Endodermal cell (in vitro differentiated cells): ENCODE results near the gene ANO7. TPM values are rescaled to one million over a fixed set of nuclear protein-coding genes. Genes with fewer than 3 reads are reported as not detected.

Experiments used
- DNase-seq: peaks from one replicate; pipeline ENCODE4 v3.0.0-alpha.2; 2017
- H3K27ac ChIP-seq: 2 replicates; pipeline ENCODE4 v1.5.1; 2013; ENCODE audit warnings: mild to moderate bottlenecking, low read depth, low read length, moderate library complexity
- H3K27me3 ChIP-seq: 2 replicates; pipeline ENCODE4 v1.6.1; 2013; ENCODE audit warnings: mild to moderate bottlenecking, low read length, moderate library complexity; ENCODE audit not compliant: insufficient read depth, control insufficient read depth, poor library complexity, severe bottlenecking
- H3K36me3 ChIP-seq: 2 replicates; pipeline ENCODE4 v1.7.0; 2013; ENCODE audit warnings: mild to moderate bottlenecking, low read length, moderate library complexity; ENCODE audit not compliant: control insufficient read depth, insufficient read depth
- H3K4me1 ChIP-seq: one replicate; pipeline ENCODE4 v1.7.0; 2013; ENCODE audit warnings: low read length; ENCODE audit not compliant: control insufficient read depth, insufficient read depth
- H3K4me3 ChIP-seq: 2 replicates; pipeline ENCODE4 v1.5.1; 2013; ENCODE audit warnings: mild to moderate bottlenecking, low read length, moderate library complexity
- H3K9ac ChIP-seq: 2 replicates; pipeline ENCODE4 v1.6.1; 2013; ENCODE audit warnings: mild to moderate bottlenecking, low read length, moderate library complexity; ENCODE audit not compliant: poor library complexity, severe bottlenecking; ENCODE audit errors: extremely low read depth
- H3K9me3 ChIP-seq: 2 replicates; pipeline ENCODE4 v1.6.1; 2013; ENCODE audit warnings: mild to moderate bottlenecking, low read length, moderate library complexity; ENCODE audit not compliant: control insufficient read depth
- H3K27ac Mint-ChIP-seq: 2 replicates; pipeline ENCODE4 v1.8.0; 2020; ENCODE audit warnings: mixed read lengths
- H3K27me3 Mint-ChIP-seq: 2 replicates; pipeline ENCODE4 v1.8.0; 2021; ENCODE audit warnings: mild to moderate bottlenecking, mixed read lengths; ENCODE audit not compliant: insufficient read depth
- H3K36me3 Mint-ChIP-seq: 2 replicates; pipeline ENCODE4 v1.8.0; 2020; ENCODE audit warnings: low read depth, mixed read lengths
- H3K4me1 Mint-ChIP-seq: 2 replicates; pipeline ENCODE4 v1.8.0; 2020; ENCODE audit warnings: mixed read lengths
- H3K4me3 Mint-ChIP-seq: 2 replicates; pipeline ENCODE4 v1.8.0; 2020; ENCODE audit warnings: mild to moderate bottlenecking, moderate library complexity, mixed read lengths
- H3K9me3 Mint-ChIP-seq: 2 replicates; pipeline ENCODE4 v1.8.0; 2020; ENCODE audit warnings: mild to moderate bottlenecking, mixed read lengths
- WGBS, 2 experiments: methylation state at CpG; one replicate each; pipeline versions ENCODE4 v1.1.5 to v1.1.7; 2013; ENCODE audit warnings: missing lambda C conversion rate in 2 of 2, mixed read lengths in 1 of 2; ENCODE audit not compliant: insufficient coverage in 1 of 2, insufficient read length in 1 of 2; 5-methylcytosine and 5-hydroxymethylcytosine counted together
- total RNA-seq, 2 donors: library from RNA; stranded (reverse); fragmentation: NEBNext Ultra II Directional in 1 of 2; extraction: Animal tissue kit (Norgen Biotek cat#: 25700) in 1 of 2; gene quantifications; 2 replicates in 1 of 2; 3 replicates in 1 of 2; pipeline ENCODE4 v1.2.1, GENCODE V29; 2021
- TF ChIP-seq, protein P1 (sequence below): fragments of 200-600 bp; sonication (generic); conservative IDR thresholded peaks from 2 replicates; pipeline ENCODE4 v1.5.0; 2021; ENCODE audit warnings: antibody characterized with exemption, mild to moderate bottlenecking

The ANO7 gene
- total RNA-seq, 2 donors from 2014 or later: 8.1 to 8.5 TPM

DNA sequence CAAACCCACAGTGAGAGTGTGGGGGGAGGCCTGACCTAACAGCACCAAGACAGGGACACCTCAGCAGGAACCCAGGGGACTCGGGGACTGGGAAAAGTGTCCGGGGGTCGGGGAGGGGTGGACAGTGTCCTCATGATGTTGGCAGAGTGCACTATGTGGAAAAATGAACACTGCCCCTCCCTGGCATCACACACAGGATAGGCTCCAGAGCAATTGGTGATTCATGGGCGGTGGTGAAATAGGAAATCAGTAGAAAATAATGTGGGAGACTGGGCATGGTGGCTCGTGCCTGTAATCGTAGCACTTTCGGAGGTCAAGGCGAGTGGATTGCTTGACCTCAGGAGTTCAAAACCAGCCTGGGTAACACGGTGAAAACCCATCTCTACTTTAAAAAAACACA lies 3.6 kb upstream of the ANO7 start:
- Histone ChIP-seq H3K27me3 (no peaks in the 10 kb centered on the region), H3K4me1 (peaks cover 6% of the 10 kb centered on the region), H3K27ac (no peak overlapping the region), H3K9me3 (no peaks in the 10 kb centered on the region), H3K4me3 (no peak overlapping the region), H3K36me3 (no peaks in the 10 kb centered on the region), H3K9ac (no peak overlapping the region)
- TF ChIP-seq, protein P1, sequence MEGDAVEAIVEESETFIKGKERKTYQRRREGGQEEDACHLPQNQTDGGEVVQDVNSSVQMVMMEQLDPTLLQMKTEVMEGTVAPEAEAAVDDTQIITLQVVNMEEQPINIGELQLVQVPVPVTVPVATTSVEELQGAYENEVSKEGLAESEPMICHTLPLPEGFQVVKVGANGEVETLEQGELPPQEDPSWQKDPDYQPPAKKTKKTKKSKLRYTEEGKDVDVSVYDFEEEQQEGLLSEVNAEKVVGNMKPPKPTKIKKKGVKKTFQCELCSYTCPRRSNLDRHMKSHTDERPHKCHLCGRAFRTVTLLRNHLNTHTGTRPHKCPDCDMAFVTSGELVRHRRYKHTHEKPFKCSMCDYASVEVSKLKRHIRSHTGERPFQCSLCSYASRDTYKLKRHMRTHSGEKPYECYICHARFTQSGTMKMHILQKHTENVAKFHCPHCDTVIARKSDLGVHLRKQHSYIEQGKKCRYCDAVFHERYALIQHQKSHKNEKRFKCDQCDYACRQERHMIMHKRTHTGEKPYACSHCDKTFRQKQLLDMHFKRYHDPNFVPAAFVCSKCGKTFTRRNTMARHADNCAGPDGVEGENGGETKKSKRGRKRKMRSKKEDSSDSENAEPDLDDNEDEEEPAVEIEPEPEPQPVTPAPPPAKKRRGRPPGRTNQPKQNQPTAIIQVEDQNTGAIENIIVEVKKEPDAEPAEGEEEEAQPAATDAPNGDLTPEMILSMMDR: no peak
- Mint-ChIP-seq H3K4me3 (no peak overlapping the region), H3K36me3 (peaks cover 6% of the 10 kb centered on the region), H3K9me3 (no peaks in the 10 kb centered on the region), H3K4me1 (peaks cover 4% of the 10 kb centered on the region), H3K27ac (no peak overlapping the region), H3K27me3 (no peaks in the 10 kb centered on the region)
- no peak for DNase-seq
- 77 to 82% methylated on average over 6 to 9 of the region's 9 CpGs for WGBS, 2 experiments

DNA sequence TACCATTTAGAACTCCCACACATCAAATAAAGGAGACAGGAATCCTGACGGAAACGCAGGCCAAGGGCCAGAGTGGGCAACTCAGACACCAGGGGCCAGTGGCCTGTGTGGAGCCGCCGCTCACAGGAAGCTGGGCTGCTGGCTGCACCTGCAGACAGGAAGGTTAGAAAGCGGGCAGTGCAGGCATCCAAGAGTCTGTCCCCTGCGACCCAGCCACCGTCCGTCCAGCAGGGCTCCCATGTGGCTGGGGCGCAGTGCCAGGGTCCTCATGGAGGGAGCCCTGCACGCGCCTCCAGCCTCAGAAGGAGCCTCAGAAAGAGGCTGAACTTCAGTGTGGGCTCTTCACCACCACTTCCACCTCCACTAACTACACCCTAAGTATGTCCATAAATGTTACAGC lies 2.5 kb upstream of the ANO7 start:
- peaks cover 6% of the 10 kb centered on the region for H3K4me1 ChIP-seq
- no peak overlapping the region for H3K4me3 Mint-ChIP-seq
- no peaks in the 10 kb centered on the region for H3K36me3 Mint-ChIP-seq
- H3K9me3 Mint-ChIP-seq: no peaks in the 10 kb centered on the region
- no peaks in the 10 kb centered on the region for H3K9me3 ChIP-seq
- H3K9ac ChIP-seq: no peak overlapping the region
- no peak overlapping the region for H3K27ac ChIP-seq
- H3K27me3 Mint-ChIP-seq: no peaks in the 10 kb centered on the region
- 90 to 100% methylated on average over 4 to 11 of the region's 11 CpGs for WGBS, 2 experiments
- no peak overlapping the region for H3K27ac Mint-ChIP-seq
- H3K27me3 ChIP-seq: no peaks in the 10 kb centered on the region
- H3K4me1 Mint-ChIP-seq: peaks cover 4% of the 10 kb centered on the region
- H3K36me3 ChIP-seq: no peaks in the 10 kb centered on the region
- TF ChIP-seq, protein P1: no peak
- DNase-seq: no peak
- no peak overlapping the region for H3K4me3 ChIP-seq

DNA sequence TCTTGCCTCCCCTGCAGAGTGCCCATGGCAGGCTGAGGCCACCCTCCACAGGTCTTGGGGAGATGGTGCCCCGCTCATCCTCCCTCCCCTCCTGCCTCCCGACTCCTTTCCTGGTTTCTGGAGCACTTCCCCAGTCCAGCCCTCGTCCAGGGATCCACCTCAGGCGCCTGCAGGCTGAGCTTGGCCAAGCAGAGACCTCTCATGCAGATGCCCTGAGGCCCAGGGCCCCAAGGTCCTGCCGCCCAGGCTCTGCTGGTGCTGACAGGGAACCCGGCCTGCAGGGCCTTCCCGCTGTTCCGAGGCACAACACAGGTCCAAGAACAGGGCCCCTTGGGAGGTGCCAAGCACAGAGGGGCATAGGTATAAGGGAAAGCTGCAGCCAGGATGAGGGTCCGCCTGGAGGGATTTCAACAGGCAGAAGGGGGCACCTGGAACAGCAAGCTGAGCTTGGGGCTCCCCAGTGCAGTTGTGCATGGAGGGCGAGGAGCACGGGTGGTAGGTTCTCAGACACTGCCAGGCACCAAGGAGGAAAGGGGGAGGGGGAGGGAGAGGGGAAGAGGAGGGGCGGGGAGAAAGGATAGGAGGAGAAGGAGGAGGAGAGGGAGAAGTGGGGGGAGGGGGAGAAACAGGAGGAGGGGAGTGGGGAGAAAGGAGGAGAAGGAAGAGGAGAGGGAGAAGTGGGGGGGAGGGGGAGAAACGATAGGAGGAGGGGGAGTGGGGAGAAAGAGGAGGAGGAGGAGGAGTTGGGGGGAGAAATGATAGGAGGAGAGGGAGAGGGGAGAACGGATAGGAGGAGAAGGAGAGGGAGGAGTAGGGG lies 1.2 kb upstream of the ANO7 start:
- no peaks in the 10 kb centered on the region for H3K36me3 ChIP-seq
- H3K27me3 ChIP-seq: no peaks in the 10 kb centered on the region
- Mint-ChIP-seq H3K4me3 (no peak overlapping the region), H3K27me3 (no peaks in the 10 kb centered on the region), H3K9me3 (no peaks in the 10 kb centered on the region), H3K27ac (no peak overlapping the region), H3K4me1 (peaks cover 4% of the 10 kb centered on the region), H3K36me3 (no peaks in the 10 kb centered on the region)
- peak; percentile 53 for DNase-seq
- H3K9me3 ChIP-seq: no peaks in the 10 kb centered on the region
- 60 to 76% methylated on average over 7 to 14 of the region's 14 CpGs for WGBS, 2 experiments
- H3K4me1 ChIP-seq: peaks cover 6% of the 10 kb centered on the region
- H3K9ac ChIP-seq: no peak overlapping the region
- H3K4me3 ChIP-seq: no peak overlapping the region
- TF ChIP-seq, protein P1: no peak
- no peak overlapping the region for H3K27ac ChIP-seq
